Fibroblast of upper back skin (primary cell): ENCODE results near the gene C2orf76.
"Not testable (repeated sequence)": the region's sequence is repeated elsewhere in the genome, so short reads cannot be mapped to it uniquely, and the experiment has no call there.

Experiments
- DNase-seq: peaks from one replicate; pipeline ENCODE4 v3.0.0-alpha.2; 2013

Gene C2orf76

DNA sequence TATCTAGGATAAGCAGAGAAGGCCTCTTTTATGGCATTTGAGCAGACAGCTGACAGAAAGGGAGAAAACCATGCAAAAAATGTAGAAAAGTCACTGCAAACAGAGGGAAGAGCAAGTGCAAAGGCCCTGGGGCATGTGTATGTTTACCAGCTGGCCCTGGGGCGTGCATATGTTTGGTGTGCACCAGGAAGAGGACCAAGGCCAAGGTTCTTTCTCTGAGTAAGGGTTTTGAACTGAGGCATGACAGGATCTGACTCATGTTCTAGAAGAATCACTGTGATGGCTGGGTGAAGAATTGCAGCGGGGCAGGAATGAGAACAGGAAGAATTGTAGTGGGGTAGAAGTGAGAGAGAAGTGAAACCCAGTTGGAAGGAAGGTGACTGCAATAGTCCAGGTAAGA, 73.4 kb downstream of the C2orf76 start:
- DNase-seq: no peak

DNA sequence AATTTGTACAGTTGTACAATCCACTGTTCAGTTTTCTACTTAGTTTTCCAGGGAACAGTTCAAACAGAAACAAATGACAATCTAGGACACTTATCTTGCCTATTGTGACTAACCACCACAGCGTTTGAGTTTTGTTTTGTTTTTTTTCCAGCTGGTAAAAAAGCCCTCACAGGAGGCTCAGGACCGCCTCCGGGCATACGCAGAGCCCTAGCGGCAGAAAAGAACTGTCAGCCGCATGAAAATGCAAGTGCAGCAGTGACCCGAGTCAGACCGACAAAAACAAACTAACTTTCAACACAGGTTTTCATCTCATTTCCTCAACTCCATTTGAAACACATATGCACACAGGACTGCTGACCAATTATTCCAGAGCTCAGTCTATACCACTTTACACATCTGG, 74.4 kb downstream of the C2orf76 start:
- DNase-seq: no peak

DNA sequence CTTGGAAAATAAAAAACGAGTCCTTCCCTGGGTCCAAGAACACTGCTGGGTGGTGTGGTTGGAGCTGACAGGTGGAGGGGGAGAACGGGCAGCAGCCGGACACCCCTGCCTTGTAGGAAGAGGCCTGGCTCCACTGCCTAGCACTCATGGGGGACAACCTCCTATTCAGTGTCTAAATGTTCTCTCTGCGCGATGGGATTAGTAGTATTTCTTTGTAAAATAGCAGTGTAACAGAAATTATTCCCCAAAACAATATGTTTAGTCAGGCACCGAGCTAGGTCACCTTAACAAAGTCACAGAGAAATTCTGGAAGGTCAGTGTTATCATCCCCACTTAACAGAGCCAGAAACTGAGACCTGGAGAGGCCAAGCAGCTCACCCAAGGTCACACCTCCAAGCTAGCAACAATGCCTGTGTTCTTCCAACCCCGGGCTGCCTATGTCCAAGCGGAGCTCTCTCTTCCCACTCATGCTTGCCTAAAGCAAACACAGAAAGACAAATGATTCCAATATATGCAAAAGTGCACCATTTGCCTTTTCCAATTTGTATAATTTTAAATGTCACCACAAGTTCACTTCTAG, 75.0 kb downstream of the C2orf76 start:
- no peak for DNase-seq

DNA sequence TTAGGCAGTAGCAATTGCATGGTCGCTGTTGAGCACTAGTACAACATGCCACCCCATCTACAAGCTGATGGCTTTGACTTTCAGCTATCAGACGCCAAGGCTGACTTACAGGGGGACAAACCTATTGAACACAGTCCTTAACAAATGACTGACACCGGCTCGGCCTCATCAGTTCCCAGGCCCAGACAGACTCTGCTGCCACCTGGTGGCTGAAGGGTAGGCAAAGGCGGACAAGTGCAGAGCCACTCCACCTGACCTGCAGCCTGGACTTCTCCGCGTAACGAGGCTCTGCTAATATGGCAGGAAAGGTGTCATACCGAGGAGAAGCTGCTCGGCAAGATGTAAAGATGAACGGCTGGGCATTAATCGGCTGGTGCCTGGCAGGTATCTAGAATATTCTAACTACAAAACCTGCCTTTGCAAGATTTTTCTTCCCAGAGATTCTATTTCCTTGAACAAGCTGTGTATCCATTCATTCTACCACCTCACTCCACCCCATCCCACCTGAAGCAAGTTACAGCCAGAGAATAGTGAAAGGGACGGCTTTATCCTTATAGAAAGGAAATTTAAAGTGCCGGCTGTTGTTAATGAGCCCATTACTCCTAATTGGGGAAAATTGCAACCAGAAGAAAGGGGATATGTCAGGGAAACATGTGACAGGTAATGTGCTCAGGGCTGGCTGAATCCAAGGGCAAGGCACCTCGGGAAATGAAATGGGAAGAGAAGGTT, 75.6 kb downstream of the C2orf76 start:
- peak; percentile 66 for DNase-seq

DNA sequence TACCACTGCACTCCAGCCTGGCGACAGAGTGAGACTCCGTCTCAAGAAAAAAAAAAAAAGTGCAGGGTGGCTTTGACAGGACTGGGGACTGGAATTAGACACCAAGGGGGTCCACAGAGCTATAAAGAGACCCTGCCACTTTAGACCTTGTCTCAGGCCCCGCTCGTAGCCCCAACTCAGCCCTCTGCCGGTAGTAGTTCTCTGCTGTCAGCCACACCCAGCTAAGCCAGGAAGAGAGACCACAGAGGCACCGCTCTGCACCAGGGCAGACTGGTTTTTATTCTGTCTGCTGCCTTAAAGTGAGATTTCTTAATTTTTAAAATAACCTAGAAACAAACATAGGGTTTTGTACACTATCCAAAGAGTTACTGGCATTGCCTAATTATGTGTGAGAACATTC, 77.0 kb downstream of the C2orf76 start:
- DNase-seq: no peak

DNA sequence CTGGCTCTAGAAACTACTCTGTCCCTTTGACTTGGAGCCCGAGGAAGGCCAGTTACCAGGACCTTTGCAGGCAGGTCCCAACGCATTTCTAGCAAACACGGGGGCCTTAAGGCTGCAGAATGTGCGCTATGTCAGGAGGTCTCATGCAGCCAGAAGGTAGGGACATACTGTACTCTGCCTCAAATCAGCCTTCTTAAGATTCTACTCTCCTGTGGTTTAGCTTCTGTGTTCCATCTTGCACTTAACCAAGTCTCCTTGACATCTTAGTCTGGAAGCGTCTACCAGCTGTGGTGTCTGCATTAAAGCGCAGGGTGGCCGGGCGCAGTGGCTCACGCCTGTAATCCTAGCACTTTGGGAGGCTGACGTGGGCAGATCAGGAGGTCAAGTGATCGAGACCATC, 77.5 kb downstream of the C2orf76 start:
- peak; percentile 28 for DNase-seq

DNA sequence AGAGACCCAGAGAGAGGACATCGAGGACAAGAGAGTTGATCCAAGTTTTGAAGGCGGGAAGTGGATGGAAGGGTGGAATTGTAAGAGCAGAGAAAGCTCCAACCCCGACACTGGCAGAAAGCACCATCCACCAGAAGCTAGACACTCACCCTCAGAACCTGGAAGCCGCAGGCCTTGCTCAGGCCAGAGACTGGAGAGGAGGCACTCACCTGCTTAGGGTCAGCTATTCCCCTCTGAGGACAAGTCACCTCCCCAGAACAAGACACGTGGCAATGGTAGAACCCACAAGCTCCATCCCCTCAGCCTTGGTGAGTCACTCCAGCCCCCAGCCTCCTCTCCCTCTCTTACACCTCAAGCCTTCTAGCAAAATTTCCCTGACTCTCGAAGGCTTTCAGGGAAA, 78.1 kb downstream of the C2orf76 start:
- DNase-seq: no peak

DNA sequence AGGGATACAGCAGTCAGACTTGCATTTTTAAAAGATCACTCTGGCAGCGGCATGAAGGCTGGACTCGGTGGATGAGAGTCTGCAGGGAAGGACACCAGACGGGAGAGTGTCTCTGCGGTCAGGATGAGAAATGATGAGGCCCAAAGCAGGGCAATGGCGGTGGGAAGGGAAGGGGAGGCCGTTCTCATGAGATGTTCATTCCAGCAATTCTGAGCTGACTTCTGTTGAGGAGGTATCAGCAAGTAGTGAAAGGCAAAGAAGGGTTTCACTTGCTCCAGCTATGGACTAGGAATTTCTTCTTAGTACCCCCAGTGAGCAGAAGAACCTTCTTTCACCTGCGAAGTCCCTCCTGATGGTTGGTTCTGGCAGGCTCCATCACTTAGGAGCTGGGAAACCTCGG, 80.0 kb downstream of the C2orf76 start:
- no peak for DNase-seq

DNA sequence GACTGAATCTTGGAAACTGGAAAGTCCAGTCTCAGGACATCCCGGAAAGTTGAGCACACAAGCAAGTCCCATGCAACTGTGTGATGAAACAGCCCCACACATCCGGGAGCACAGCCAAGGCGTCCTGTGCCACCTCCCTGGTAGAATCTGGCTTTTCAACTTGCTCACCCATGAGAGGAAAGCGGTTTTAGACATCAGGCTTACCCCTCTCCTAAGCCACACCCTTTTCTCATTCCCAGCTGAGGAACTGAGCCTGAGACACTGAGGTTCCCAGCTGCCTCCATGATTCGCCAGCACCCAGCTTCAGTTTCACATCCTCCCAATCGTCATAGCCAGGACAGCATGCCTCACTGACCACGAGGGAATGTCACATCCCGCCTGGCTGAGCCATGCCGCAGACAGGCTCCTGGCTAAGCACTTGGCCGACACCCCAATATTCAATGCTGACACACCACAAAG, 82.7 kb downstream of the C2orf76 start:
- DNase-seq: peak; percentile 90

DNA sequence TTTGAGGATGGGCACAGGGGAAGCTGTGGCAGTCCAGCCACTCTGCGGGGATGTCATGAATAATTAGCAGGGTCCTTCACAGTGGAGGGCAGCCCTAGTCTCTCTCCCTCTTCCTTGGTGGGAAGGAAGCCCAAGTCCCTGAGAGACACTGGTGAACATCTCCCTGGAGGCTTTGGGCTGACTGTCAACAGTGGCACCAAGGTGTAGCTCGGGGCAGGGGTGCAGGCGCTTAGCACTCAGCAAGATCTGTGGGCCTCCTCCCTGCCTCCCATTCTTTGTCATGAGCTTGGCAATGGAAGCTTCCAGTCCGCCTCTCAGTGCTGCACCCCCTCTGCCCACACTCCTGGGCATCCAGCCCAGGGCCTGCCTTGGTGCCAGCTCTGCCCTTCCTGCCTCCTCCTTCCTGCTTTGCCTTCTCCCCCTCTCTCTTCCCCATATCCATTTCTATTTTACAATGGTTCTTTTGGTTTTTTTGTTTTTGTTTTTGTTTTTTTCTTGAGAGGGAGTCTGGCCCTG, 83.6 kb downstream of the C2orf76 start:
- no peak for DNase-seq

DNA sequence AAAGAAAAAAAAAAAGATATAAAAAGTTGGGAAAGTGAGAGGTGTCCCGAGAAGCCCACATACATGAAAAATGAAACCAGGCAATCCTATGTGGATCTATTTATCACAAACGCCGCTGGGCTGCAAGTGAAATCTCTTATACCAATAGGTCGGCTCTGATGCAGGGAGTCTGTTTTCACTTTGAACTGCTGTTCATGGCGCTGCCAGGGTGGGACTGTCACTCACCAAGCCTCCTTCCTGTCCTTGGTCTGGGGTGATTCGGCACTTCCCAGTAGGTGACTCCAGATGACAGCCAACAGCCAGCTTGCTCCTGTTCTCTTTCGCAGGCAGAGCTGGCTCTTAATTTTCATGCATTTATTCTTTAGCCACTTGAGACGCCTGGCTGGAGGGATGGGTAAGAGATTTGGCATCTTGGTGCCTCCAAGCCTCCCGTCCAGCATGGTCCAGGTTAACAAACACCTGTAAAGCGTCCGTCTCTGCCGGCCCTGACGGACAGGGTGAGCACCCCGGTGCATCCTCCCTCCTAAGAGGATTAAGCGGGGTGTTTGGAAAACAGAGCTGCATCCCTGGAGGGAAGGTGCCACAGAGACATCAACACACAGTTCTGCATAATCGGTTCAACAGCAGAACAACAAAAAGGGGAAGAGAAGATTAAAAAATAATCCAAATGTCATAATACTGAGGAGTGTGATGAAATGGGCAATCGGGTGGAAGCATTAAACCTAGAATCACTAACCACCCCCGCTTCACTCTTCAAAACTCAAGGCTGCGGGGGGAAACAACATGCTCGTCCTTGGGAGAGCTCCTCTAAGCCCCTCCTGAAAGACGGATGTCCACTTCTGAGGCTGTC, 84.3 kb downstream of the C2orf76 start:
- DNase-seq: no peak

DNA sequence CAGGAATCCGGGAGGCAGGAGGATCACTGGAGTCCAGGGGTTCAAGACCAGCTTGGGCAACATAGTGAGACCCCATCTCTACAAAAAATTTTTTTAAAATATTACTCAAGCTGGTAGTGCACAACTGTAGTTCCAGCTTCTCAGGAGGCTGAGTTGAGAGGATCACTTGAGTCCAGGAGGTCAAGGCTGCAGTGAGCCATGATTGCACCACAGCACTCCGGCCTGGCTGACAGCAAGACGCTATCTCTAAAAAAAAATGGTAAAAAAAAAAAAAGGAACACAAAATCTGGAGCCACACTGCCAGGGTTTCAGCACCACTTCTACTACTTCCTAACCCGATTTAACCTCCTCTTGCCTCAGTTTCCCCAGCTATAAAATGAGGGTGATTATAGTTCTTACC, 86.0 kb downstream of the C2orf76 start:
- no peak for DNase-seq

DNA sequence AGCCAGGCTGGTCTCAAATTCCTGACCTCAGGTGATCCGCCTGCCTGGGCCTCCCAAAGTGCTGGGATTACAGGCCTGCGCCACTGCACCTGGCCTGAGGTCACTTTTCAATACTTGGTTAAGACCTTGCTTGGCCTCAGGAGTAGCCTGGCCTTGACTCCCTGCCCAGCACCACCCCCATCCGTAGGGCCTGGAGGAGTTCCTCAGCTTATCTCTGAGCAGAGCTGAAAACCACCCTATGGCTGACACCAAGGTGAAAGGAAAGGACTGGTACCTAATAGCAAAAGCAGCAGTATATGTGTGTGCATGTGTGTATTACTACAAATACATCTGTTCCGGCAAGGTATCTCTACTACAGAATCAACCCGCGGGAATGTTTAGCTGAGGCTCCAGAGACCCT, 87.0 kb downstream of the C2orf76 start:
- no peak for DNase-seq

DNA sequence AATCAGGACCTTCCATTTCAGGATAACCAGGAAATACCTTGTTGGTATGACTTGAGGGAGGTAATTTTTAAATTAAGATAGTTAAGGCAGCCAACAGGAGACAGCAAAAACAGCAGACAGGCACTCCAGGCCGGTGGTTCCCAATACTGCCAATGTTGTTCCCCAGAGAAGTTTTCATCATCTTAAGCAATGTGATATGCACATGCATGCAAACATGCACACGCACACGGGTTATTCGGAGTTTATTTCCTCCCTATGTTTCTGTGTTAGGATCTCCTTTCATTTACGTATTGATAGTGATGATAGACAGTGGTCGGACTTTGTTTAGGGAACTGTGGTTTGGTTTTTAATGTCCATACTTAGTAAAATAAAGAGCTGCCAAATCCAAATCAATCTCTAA, 87.7 kb downstream of the C2orf76 start:
- no peak for DNase-seq

DNA sequence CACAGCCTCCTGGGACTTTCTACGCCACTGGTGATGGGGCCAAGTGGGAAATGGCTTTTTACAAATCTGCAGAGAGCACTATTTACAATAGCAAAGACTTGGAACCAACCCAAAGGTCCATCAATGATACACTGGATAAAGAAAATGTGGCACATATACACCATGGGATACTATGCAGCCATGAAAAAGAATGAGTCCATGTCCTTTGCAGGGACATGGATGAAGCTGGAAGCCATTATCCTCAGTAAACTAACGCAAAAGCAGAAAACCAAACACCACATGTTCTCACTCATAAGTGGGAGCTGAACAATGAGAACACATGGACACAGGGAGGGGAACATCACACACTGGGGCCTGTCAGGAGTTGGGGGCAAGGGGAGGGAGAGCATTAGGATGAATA, 88.2 kb downstream of the C2orf76 start:
- not testable (repeated sequence) for DNase-seq

DNA sequence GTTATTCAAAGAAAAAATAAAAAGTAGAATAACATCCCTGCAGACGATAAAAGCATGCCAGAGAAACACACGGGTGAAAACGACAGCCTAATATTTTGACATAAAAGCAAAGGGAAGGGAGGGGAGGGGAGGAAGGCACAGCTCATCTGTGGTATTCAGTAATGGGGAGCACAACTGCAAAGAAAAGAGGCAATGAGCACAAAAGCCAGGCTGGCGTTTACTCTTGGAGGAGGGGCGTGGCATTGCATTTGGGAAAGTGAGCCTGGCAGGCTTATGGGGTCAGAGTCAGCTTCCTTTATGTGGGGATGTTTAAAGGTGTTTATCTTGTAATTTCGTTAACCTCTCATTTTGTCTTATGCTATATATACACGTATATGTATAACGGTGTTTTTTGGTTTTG, 89.8 kb downstream of the C2orf76 start:
- no peak for DNase-seq

DNA sequence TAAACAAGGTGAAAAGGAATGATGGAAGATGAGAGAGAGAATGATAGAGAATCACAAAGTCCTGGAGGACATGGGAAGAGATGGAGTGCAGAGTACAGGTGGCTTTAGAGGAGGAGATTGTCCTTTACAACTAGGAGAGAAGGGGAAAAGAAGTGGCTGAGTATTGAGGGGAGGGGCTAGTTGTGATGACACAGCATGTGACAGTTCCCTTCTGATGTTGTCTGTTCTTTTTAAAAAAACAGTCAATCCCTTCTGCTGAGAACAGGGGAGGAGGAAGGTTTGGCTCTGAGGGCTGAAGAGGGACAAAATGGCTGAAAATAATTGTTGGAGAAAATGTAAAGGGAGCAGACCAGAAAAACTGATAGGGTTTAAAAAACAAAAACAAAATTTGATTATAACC, 99.0 kb downstream of the C2orf76 start:
- DNase-seq: no peak

DNA sequence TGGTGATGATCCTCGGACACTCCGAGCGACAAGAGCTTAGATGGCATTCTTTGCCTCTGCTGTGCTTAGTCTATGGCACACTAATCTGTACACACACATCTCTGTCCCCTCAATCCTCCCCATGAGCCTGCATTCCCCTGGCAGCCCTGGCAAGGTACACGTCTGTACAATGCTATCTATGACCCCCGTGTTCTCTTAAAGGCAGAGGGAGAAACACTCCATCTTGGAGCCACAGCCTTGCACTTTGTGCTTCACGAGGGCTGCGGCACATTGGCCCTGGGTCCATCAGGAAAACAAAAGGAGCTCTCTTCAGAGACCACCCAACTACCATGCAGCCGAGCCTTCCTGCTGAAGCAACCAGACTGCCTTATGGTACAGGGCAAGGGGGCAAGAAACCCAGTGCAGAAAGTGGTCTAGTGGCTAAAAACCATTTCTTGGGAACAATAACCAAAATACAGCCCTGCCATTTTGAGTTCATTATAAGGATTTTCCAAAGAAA, 100.5 kb downstream of the C2orf76 start:
- no peak for DNase-seq

DNA sequence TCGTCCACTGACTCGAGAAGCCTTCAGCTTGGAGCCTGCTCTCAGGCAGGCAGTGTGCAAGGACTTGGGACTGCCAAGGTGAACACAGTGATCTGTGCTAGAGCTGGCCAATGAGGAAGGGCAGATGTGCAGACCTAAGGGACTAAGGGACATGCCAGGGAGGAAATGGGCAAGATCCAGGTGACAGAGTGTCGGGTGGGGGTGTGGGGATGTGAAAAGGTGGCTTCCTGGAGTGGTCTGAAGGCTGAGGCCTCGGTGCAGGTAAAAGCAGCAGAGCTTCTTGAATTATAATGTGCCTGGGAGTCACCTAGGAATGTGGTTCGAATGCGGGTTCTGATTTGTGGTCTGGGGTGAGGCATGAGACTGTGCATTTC, 101.0 kb downstream of the C2orf76 start:
- DNase-seq: no peak

DNA sequence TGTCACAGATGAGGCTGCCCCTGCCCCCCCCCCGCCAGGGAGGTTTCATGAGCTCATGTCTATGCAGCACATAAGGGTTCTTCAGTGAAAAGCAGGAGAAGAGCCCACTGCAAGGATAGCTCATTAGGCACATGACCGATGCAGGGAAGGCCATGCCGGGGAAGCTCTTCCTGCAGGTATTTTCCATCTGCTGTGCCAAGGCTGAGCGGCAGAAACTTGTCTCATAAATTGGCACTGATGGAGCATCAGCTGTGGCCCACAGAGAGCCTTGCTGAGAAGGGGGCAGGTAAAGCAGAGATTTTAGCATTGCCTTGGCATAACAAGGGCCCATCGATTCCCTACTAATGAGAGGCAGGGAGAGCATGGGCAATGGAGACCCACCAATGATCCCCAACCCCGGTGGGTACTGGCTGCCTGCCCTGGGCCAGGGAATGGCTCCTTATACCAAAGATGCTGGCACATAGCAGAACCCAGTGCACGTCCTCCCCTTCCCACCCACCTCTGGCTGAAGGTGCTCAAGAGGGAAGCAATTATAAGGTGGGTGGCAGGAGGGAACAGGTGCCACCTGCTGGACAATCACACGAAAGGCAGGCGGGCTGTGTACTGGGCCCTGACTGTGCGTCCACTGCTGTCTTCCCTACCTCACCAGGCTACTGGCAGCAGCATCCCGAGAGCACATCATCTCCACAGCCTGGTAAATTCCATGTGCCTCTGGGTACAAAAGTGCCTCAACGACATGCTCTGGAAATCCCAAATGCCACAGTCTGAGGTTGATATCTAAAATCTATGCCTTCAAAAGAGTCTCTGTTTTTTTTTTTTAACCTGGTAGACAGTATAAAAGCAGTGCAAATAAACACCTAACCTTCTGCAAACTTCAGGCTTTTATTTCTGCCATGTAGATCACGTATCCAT, 101.6 kb downstream of the C2orf76 start:
- peak; percentile 52 for DNase-seq

DNA sequence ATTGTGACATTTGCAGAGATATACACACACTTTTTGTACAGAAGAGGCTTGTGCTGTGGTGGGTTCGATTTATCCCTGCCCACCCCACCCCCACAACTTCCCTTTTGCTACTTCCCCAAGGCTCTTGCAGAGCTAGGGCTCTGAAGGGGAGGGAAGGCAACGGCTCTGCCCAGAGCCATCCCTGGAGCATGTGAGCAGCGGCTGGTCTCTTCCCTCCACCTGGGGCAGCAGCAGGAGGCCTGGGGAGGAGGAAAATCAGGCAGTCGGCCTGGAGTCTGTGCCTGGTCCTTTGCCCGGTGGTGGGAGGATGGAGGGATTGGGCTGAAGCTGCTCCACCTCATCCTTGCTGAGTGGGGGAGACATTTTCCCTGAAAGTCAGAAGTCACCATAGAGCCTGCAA, 103.0 kb downstream of the C2orf76 start:
- DNase-seq: no peak

DNA sequence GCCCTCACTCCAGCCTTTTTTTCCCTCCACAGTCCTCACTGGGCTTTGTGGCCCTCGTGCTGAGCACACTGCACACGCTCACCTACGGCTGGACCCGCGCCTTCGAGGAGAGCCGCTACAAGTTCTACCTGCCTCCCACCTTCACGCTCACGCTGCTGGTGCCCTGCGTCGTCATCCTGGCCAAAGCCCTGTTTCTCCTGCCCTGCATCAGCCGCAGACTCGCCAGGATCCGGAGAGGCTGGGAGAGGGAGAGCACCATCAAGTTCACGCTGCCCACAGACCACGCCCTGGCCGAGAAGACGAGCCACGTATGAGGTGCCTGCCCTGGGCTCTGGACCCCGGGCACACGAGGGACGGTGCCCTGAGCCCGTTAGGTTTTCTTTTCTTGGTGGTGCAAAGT, 103.6 kb downstream of the C2orf76 start:
- DNase-seq: no peak
